GM10266 (cell line): ENCODE results near the gene POLD3.

Experiments
- DNase-seq: peaks from one replicate; pipeline ENCODE4 v3.0.0; 2012; ENCODE audit errors: extremely low spot score
- TF ChIP-seq, protein P1 (sequence below): IDR thresholded peaks from 2 replicates; pipeline ENCODE4 v1.5.1; 2012; ENCODE audit warnings: mild to moderate bottlenecking, low read depth; ENCODE audit not compliant: control insufficient read depth, insufficient read depth; ENCODE audit errors: missing control alignments

POLD3 gene

DNA sequence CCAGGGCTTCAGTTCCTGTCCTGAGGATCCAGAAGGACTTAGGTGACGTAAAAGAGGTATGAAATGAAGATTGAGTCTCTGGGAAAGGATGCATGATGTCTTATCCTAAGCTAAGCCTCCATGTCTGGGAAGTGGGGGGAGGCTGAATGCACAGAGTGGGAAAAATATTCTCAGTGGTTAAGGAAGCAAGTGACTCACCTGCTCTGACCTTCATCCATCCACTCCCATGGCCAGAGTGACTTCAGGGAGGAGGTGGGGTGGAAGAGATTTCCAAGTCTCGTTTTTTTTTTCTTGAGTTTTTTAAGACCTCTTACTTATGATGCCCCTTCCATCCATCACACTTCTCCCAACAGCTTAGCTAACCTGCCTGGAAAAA lies 32.5 kb upstream of the POLD3 start:
- DNase-seq = no peak
- TF ChIP-seq, protein P1, sequence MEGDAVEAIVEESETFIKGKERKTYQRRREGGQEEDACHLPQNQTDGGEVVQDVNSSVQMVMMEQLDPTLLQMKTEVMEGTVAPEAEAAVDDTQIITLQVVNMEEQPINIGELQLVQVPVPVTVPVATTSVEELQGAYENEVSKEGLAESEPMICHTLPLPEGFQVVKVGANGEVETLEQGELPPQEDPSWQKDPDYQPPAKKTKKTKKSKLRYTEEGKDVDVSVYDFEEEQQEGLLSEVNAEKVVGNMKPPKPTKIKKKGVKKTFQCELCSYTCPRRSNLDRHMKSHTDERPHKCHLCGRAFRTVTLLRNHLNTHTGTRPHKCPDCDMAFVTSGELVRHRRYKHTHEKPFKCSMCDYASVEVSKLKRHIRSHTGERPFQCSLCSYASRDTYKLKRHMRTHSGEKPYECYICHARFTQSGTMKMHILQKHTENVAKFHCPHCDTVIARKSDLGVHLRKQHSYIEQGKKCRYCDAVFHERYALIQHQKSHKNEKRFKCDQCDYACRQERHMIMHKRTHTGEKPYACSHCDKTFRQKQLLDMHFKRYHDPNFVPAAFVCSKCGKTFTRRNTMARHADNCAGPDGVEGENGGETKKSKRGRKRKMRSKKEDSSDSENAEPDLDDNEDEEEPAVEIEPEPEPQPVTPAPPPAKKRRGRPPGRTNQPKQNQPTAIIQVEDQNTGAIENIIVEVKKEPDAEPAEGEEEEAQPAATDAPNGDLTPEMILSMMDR = no peak

DNA sequence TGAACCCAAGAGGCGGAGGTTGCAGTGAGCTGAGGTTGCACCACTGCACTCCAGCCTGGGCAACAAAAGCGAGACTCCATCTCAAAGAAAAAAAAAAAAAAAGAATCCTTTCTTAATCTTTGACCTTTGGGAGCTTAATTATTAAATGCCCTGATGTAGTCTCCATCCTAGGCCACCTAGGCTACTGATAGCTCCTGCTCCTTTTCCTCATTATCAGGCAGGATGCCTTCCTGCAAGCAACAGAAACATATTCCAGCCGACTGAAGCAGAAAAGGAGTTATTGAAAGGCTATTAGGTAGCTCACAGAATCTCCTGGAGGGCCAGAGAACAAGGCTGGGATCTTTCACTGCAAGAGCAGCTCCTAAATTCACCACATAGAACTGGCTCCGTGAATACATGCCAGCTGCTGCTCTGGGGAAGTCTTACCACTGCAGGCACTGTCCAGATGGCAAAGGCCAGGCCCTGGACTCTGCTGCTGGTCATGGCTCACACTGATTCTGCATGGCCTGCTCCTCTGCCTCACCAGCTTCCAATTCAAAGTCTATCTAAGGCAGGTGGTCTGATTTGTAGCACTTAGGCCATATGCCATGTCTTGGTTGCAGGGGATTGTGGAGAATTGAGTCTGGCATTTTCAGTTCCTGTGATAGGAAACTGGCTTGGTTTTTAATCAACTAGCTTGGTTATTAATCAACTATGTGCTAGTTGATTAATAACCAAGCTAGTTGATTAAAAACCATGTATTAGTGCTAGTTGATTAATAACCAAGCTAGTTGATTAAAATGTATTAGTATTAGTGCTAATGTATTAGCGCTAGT lies 26.0 kb upstream of the POLD3 start:
- TF ChIP-seq, protein P1 = no peak
- no peak for DNase-seq

- no peak for DNase-seq
- TF ChIP-seq, protein P1 = no peak
Observed at GRCh38 chr11:74568028-74568427, 24.4 kb upstream of the POLD3 start.

DNA sequence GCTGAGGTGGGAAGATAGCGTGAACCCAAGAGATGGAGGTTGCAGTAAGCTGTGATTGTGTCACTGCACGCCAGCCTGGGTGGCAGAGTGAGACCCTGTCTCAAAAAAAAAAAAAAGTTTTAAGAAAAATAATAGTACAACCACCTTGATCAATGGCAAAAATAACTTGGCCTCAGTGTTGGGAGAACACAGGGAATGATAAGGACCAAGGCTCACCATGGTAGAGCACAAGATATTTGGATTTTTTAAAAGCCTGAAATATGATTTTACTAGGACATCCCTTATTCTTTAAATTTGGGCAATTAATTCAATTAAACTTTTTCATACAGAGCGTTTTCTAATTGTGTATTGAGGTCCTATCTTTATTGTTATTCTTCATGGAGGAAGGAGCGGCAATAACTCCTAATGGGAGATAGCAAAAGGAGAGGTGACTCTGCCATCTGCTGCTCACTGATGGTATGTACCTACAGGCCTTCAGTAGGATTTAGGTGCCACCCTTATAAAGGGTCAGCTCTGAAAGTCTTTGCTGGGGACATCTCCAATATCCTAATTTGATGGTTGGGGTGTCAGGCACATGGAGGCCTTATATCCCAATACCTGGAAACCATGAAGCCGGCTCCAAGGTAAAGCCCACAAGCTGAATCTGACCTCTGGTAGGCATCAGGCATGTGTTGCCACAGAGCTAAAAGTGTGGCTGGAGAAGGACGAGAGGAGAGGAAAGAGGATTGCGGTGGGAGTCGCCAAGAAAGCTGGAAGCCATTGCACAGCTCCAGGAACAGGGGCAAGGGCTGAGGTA lies 21.9 kb upstream of the POLD3 start:
- TF ChIP-seq, protein P1 = peak; percentile 69
- DNase-seq = peak; percentile 58

- DNase-seq = no peak
- TF ChIP-seq, protein P1 = no peak
Observed at GRCh38 chr11:74571062-74571399, 21.4 kb upstream of the POLD3 start.

- TF ChIP-seq, protein P1 = no peak
- no peak for DNase-seq
Observed at GRCh38 chr11:74572349-74572748, 20.0 kb upstream of the POLD3 start.

DNA sequence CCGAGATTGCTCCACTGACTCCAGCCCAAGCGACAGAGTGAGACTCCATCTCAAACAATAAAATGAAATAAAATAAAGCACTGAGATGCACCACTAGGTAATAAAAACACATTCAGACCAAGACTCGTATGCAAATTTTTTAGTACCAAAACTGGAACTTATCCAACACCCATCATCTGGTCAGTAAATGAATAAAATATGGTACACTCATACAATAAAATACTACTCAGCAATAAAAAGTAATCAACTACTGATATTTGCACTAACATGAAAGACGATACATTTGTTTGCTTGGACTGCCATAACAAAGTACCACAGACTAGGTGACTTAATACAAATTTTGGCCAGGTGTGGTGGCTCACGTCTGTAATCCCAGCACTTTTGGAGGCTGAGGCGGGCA lies 17.8 kb upstream of the POLD3 start:
- no peak for DNase-seq
- TF ChIP-seq, protein P1 = no peak
